ENCODE data around the gene PDK4. TPM values are rescaled to one million over a fixed set of nuclear protein-coding genes. Genes with fewer than 3 reads are reported as not detected.
A peak's percentile ranks its signal among the peaks of the same experiment; 100 is the strongest.
"Not testable (repeated sequence)": the region's sequence is repeated elsewhere in the genome, so short reads cannot be mapped to it uniquely, and the experiment has no call there.

Gene PDK4
- polyA plus RNA-seq, 12 donors = 9.9 to 26.3 (median 15.3) TPM; not detected in 1

DNA sequence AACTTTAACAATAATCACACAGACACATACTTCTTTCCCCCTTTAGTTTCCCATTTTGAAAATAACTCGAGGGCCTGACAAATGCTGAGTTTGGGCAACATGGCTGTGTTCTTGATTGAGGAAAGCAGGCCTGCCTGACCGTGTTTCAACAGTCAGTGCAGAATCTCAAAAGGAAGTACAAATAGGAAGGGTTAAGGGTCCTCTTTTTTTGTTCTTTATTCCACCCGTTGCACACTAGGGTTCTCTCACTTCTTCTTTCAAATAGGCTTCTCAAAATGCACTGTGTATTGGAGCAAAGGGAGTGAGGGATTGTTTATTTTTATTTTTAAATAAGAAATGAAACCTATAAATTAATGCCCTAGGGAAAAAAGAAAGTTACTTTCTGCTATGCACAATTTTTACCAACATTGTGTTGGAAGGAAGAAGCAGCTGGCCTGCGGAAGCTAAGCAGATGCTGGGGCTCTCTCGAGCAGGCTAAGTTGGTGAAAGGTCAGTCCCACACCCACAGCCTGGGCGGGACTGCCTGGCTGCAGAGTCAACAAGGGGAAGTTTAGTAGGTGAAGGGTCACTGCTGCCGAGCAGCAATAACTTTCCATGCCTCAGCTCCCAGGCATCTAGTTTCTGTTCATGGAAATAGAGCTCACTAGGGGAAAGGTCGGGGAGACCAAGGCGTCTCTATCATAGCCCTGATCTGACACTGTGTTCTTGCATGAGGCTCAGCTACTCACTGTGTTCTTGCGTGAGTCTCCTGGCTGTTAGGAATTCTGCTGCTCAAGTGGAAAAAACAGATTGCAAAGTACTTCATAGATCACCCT lies 12.2 kb upstream of the PDK4 start:
- DNase-seq = peak; percentile 93

DNA sequence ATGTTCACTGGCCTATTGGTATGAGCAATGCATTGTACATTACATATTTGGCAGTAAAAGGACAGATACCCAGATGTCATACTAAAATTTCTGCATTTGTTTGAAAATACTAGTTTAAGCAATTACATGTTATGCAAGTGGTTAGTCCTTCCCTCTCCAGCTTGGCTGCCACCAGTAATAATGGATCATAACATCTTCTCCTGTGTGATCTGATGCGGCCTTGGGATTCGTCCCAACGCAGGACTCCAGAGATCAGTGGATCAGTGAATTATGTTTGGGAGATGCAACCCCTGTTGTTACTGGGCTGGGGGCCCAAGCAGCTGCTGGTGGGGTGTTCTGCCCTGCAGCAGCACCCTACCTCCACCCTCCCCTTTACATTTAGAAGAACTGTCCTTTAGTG lies 11.2 kb upstream of the PDK4 start:
- DNase-seq = no peak

DNA sequence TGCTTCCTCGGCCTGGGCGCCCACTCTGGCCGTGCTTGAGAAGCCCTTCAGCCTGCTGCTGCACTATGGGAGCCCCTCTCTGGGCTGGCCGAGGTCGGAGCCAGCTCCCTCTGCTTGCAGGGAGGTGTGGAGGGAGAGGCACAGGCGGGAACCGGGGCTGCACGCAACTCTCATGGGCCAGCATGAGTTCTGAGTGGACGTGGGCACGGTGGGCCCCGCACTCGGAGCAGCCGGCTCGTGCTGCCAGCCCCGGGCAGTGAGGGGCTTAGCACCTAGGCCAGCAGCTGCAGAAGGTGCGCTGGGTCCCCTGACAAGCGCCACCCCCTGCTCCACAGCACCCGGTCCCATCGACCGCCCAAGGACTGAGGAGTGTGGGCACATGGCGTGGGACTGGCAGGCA lies 9.0 kb upstream of the PDK4 start:
- DNase-seq = no peak

DNA sequence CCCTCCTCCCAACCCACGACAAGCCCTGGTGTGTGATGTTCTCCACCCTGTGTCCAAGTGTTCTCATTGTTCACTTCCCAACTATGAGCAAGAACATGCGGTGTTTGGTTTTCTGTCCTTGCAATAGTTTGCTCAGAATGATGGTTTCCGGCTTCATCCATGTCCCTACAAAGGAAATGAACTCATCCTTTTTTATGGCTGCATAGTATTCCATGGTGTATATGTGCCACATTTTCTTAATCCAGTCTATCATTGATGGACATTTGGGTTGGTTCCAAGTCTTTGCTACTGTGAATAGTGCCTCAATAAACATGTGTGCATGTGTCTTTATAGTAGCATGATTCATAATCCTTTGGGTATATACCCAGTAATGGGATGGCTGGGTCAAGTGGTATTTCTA lies 8.5 kb upstream of the PDK4 start:
- DNase-seq = not testable (repeated sequence)

DNA sequence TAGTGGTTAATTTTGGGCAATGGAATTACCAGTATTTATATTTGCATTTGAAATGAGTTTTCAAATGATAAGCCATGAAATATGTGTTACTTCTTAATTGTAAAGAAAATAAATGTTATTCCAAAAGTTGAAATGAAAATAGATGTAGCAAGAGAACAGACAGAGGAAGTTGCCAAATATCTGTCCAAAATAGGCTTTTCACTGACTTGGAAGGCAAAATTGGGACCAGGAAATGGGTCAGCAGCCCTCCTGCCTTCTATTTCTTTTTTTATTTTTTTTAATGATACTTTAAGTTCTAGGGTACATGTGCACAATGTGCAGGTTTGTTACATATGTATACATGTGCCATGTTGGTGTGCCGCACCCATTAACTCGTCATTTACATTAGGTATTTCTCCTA lies 8.1 kb upstream of the PDK4 start:
- DNase-seq = not testable (repeated sequence)

DNA sequence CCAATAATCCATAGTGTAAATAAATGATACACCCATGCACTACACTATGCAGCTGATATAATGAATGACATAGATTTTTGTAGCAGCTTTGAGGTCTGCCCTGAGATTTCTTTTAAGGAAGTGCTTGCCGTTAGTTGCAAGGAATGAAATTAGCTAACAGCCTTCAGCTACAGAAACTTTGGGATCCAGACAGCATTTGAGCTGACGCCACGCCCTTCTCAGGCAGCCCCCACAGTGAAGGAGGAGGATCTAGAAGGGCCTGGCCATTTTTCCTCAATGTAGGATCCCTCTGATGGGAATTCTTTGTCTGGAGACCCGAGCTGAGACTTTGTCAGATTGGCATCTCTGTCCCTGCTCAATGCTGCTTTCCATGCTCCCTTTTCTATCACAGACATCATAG lies 6.1 kb upstream of the PDK4 start:
- DNase-seq = no peak

DNA sequence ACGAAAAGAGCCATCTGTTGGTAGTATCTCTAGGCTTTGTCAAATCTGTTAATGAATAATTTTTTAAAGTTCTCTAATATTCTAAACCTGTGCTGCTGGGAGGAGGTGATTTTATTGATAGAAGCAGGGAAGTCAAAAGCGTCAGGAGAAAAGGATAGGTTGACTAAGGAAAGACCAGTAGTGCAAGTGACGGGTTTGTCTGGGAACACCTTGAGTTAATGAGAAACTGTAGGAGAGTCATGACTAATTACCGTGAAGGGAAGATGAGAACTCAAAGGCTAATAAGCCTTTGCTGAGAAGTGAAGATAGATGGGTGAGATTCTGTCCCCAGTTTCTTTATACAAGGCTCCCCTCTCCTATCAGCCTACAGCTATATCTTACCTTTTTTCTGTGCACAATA lies 5.0 kb upstream of the PDK4 start:
- DNase-seq = no peak

DNA sequence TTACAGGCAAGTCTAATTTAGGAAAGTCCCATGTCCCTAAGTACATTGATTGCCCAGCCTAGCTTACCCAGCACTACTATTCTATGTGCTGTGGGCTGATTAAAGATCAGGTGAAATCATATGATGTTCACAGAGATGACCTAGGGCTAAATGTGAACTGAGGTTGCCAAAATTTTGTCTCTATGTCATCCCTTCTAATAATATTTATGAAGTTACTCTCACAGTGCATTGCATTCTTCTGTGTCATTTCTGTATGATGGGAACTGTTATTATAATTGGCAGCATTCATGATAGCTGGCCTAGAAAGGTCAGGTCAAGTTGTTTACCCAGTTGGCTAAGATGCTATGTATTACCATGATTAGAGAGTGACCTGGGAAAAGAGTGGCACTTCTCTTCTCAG lies 2.8 kb upstream of the PDK4 start:
- DNase-seq = no peak

DNA sequence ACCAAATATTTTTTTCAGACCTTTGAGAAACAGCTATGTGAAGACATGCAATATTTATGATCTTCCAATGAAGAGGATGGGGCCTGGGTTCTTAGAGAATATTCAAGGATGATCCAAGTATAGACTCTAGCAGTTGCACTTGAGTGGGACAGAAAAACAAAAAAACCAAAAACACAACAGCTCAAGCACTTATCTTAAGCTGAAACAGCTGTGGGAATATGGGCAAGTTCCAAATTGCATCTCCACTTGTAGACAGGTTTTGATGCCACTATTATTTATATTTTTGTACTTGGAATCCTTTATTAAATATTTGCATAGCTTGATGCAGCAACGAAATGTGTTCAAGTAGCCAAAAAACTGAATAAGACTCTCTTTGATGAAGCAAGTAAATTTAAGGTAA lies 2.2 kb upstream of the PDK4 start:
- DNase-seq = no peak

DNA sequence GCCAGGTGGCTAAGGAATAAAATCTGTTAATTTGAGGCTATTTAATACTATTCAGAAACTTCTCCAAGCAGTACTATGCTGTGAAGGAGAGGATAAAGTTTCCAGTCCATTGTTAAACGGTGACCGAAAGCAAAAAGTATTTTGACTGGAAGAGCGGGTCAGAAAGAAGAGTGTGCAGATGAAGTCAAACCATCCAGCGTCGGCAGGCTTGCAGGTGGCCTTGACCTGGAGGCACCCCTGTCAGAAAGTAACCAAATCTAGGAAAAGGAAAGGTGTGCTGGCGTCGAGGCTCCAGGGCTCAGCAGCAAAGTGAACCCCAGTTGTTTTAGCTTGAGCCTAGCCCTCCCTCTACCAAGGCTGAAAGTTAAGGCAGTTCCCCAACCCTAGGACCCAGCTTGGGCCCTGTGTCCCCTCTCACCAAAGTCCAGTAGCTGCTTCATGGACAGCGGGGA lies 544 bp downstream of the PDK4 start:
- peak; percentile 31 for DNase-seq

DNA sequence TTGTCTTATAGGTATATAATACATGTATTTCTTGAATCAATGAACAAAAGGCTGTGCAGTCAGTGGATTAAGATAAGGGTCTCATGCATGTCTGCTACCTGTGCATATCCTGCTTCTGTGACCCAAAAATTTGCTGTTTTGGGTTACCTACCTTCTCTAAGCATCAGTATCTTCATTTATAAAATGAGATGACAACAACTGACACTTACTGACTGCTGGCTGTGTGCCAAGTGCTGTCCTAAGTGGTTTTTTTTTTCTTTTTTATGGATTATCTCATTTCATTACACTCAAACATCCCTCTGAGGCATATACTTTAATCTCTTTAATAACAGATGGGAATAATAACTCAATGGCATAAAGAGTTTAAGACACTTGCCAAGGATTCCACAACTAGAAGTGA lies 2.1 kb downstream of the PDK4 start:
- no peak for DNase-seq

DNA sequence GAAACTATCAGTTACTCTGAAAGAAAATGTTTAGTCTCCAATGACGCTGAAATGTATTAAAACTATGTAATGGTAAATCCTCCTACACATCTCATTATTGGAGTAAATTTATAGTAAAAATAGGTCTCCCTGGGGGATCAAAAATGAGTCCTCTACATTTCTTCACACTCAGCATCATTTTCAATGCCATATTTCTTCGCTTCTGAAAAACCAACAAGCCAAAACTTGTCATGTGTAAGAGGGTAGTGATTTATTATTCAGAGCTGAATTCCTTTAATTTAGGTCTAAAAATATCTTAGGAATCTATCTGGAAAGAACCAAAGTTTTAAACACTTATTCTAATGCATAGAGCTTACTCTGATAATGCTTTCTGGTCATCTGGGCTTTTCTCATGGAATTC lies 3.0 kb downstream of the PDK4 start:
- DNase-seq = no peak

DNA sequence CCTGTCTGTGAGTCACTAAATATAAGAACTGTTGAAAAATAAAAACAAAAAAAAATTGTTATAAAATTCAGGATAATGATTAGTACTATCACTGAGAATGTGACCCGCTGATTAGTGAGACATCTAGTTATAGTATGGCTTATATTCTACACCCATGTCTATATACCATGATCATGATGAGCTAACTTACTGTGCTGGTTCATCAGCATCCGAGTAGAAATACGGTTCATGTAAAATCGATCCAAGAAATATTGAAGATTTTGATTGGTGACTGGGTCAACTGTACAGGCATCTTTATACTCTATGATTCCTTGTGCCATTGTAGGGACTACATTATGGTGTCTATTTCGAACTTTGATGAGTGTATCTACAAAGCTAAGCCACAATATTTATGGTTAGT lies 3.7 kb downstream of the PDK4 start:
- no peak for DNase-seq

DNA sequence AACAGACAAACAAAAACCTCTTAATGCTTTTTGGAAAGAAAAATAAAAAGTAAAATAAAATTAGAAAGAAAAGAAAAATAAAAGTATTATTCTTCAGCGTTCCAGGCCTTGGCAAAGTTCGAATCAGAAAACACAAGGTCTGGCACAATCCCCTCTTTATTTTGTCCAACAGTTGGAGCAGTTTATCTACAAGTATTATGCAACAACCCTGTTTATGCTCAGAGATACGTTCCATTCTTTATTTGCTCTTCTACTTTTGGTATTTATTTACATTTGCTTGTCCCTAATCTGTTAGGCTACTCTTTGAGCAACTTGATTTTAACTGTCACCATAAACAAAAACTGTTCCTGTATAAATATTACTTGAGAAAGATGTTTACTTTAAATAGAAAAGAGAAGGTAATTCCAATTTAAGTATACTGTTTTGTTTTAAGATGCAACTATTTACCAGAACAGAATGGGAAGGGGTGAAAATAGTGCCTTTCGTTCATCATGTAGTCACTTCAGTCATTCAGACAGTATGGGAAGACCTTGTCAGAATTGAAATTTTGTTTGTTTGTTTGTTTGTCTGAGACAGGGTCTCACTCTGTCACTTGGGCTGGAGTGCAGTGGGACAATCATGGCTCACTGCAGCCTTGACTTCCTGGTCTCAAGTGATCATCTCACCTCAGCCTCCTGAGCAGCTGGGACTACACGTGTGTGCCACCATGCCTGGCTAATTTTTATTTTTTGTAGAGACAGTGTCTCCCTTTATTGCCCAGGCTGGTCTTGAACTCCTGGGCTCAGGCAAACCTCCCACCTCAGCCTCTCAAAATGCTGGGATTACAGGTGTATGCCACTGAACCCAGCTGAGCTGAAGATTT lies 5.7 kb downstream of the PDK4 start:
- no peak for DNase-seq

DNA sequence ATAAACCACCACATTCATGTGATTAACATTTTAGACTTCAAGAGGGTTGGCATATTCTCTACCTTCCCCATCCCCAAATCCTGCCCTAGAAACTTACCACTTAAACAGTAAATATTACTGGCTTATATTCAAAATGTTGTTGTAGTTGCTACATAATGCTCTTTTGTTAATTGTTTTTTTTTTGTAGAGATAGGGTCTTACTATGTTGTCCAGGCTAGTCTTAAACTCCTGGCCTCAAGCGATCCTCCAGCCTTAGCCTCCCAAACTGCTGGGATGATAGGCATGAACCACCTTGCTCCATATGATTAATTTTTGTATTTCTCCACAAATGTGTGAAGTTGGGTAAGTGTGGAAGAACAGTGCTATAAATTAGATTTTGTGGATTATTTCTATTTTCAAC lies 6.5 kb downstream of the PDK4 start:
- DNase-seq = no peak

DNA sequence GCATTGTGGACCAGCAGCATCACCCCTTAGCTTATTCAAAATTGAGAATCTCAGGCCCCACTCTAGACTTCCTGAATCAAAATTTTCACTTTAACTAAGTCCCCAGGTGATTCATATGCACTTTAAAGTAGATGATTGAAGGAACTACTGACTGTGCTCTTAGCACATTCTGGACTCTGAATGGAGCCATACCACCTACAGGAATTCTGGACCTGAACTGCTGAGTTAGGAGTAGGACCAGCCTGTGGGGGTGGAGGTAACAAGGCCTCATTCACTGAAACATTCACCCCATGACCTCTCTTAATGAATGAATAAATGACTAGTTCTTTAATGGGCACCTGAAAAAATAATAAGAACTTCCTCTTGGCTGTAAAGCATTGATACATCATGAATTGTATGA lies 7.3 kb downstream of the PDK4 start:
- no peak for DNase-seq

DNA sequence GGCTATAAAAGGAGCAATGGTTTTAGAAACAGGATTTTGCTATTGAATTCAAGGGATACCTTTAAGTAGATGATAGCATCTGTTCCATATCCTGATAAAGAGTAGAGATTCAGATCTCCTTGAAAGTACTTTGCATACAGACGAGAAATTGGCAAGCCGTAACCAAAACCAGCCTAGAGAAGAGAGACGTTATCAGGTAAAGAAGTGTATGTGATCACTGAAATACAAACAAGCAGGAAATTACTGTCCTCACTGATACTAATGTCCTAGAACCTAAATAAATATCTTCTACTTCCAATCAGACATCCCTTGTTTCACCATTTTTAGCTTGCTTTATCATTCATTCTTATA lies 9.4 kb downstream of the PDK4 start:
- no peak for DNase-seq

DNA sequence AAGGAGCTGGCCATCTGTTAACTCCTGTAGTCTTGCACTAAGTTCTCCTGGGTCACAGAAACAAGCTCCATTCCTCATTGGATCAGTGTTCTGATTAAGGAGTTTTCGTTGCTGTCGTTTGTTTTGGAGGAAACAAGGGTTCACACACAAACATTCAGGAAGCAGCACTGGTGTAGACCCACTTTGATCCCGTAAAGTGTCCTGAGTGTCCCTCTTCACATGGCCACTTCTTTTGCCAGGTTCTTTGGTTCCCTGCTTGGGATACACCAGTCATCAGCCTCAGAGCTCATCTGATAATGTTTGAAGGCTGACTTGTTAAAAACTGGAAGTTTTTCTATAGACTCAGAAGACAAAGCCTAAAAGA lies 10.9 kb downstream of the PDK4 start:
- no peak for DNase-seq

DNA sequence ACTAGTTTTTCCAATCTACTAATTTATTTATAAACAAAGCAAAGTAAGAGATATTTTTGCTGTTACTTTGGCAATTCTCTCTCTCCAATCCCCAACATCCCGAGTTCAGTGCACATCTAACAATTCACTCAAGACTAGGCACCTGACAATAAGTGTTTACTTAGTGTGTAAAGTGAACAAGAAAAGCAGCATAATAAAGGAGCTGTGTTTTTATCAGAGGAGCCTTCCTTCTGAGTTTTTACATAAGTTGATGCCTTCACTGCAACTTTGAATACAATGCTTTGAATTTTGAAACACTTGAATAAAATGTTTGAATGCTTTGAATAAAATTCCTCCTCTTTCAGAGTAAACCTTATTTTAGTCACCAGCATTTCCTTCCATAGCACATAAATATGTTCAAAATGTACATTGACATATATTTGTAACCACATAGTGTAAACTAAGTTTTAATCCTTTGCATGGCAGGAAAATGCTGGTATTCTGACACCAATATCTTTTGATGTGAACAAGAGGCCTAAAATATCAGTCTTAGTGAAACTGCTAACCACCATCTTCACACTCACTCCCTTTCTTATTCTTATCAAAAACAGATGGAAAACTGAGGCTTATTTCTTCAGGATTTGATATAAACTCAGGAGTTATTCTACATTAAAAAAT lies 11.4 kb downstream of the PDK4 start:
- DNase-seq = no peak

DNA sequence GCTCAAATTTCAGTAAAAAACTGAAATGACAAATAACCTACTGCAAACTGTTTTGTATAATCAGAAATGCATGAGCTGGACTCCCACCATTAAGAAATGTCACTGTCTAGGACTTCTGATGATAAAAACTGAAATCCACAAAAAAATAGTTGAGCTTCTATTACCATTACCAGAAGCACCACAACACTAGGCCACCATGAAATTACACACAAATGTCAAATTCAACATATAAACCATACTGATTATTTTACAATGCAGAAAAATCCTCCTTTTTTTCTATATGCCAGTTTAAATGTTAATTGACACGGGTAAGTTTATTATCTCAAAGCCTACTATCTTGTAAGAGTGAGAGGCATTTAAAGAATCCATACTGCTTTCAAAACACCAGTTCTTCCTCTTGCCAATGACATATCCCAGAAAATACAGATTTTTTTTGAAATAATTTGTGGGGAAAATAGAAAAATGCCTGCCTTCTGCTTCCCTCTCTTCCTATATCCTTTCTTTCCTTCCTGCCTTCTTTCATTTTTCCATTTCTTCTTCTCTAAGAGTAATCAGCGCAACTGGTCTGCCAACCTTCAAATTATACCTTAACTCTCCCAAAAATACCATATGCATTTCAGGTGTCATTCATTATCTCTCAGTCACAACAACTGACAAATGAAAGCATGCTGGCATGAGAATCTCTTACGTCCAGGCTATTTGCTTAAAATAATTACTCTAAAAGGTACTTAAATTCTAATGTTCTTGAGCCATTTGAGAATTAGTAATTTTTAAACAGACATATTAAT lies 12.3 kb downstream of the PDK4 start:
- no peak for DNase-seq

DNA sequence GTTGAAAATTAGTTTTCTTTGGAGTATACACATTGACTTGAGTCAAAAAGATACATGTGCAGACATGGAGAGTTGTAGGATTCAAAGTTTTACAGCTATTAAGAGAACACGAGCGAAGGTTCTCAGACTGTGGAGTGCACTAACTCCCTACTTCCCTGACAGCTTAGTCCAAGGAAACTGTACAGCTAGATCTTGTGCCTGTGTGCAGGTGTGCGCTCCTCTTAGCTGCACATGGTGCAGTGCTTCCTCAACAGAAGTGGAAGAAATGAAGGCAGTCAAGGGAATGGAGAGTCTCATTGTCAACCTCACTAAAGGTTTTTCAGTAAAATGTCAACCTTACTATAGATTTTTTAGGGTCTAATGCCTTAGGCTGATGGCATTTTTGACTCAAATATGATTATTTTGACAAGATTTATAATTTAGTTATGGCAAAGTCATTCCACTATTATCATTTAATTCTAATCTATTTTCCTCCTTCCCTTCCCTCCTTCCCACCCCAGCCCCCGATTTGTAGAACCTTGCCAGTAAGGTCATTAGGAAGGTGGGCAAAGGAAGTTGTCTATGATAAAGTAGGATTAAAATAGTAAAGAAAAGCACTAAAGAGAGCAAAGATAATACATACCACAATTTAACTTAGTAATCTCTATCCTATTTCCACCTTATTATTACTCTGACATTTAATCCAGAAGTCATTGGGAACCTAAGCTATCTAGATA lies 13.6 kb downstream of the PDK4 start:
- DNase-seq = no peak

Data from muscle of arm (tissue), 12 donors.